GM12874 (cell line): Measurements from ENCODE around the gene FSTL3.

Experiments
- CTCF ChIP-seq: IDR thresholded peaks from 2 replicates; pipeline ENCODE4 v1.5.1; 2011; ENCODE audit warnings: low read depth, mild to moderate bottlenecking, control low read depth, low read length, moderate library complexity; ENCODE audit not compliant: insufficient read depth

FSTL3 gene

DNA sequence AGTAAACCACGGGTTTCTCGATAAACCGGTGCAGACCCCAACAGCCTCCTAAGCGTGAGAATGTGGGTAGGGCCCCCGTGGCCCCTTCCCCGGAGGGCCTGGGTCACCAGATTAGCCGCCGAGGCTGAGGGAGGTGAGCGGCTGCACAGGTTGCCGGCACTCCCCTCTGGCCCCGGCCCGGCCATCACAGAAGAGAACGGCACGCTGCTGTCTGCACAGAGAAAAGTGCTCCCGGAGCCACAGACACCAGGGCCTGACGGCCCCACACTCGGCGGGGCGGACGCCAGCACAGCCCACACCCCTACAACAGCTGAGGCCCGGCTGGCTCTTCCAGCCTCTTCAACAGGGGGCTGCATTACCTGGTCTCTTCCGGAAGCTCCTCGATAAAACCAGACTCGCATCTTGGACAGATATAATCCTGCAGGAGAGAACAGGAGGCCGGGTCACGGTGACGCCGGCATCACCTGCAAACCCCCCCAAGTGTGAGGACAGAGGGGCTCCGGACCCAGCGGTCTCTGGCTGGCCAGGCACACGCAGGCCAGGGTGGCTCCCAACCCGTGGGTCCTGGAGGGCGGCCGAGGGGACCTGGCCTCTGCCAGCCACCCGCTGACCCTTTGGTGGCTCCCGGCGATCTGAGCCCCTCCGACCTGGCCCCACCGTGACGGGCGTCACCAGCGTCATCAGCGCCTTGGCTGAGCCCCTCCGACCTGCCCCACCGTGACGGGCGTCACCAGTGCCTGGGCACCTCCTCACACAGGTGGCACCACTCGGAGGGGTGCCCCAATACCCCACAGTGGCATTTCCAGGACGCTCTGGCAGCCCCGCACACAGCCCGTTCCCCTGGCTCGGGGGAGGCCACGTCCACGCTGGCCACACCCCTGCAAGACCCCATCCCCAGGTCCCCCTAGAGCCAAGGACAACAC, 23.5 kb upstream of the FSTL3 start:
- no peak for TF ChIP-seq CTCF

DNA sequence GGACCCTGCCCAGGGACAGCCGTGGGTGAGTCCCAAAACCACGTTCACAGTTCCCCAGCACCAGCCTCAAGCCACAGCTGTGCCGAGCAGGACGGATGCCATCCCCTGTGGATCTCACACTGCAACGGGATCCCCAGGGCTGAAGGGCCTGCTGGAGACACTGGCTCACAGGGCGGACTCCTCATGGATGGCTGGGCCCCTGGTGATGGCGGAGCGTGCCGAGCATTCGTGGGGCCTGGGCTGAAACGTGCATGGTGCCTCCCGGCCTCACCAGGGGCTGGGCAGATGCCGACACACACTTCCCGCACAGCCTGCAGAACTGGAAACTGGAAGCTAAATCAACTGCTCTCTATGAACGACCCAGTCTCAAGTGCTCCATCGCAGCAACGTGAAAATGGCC, 22.8 kb upstream of the FSTL3 start:
- no peak for TF ChIP-seq CTCF

DNA sequence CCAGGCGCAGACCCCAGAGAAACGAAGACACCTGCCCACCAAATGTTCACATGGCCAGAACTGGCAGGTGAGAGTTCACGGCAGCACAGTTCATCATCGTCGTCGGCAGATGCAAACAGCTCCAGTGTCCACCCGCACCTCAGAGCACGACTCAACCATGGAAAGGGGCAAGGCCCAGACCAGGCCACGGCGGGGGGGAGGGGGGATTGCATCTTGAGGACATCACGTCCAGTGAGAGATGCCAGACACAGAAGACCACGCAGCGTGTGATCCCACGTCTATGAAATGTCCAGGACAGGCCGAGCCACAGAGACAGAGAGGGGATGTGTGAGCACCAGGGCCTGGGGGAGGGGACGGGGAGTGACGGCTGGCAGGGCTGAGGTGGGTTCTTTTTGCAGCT, 20.5 kb upstream of the FSTL3 start:
- no peak for TF ChIP-seq CTCF

GRCh38 chr19:656751-657559, 19.2 kb upstream of the FSTL3 start:
- no peak for TF ChIP-seq CTCF

DNA sequence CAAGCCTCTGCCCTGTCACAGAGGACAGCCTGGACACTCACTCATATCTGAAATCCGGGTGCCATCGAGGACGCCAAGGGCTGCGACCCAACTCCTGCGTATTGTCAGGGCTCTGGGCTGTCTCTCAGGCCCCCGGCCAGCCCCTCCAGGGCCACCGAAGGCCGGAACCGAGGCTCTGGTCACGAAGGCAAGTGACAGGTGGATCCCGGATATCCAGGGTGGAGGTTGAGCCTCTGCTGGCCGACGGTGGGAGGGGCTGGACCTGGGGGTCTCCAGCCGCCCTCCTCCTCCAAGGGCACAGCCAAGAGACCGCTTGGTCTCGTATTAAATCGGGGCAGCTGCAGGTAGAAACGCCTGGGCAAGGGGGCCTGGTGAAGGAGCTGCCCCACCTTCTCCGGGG, 18.6 kb upstream of the FSTL3 start:
- no peak for TF ChIP-seq CTCF

DNA sequence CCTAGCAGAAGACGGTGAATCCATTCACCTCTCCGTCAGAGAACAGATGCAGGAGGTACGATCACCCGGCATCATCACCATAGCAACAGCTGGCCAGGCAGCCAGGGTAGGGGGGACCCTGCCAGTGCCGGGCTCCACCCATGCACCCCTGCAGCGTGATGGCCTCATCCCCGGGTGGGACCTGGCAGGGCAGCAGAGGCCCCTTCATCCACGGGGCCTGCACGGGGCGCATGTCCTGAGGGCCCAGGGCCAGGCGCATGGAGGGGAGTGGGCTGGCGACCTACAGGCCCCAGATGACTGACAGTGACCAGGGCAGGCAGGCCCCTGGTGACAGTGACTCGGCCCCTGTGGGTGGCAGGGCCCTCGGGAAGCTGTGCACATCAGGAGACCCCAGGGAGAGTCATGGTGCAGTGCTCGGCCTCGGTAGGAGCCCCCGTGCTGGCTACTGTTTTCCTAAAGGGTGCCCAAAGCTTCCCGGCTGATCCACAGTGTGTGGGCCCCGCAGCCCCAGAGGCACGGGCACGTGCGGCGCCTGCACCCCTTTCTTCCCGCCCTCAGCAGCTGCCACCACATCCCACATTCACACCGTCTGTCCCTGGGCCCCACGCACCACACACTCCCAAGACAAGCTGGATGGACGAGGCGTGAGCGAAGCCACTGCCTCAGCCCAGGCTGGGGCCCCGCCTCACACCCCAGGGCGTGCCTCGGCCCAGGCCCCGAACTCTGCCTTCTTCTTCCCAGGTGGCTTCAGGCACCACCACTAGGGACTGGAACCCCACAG, 17.9 kb upstream of the FSTL3 start:
- no peak for TF ChIP-seq CTCF
